Measurements from ENCODE around the gene STAMBPL1. TPM values are rescaled to one million over a fixed set of nuclear protein-coding genes. Genes with fewer than 3 reads are reported as not detected.

The STAMBPL1 gene
- polyA plus RNA-seq, 1 of the 3 experiments (the other 2 are of a cell fraction): 25.1 TPM

DNA sequence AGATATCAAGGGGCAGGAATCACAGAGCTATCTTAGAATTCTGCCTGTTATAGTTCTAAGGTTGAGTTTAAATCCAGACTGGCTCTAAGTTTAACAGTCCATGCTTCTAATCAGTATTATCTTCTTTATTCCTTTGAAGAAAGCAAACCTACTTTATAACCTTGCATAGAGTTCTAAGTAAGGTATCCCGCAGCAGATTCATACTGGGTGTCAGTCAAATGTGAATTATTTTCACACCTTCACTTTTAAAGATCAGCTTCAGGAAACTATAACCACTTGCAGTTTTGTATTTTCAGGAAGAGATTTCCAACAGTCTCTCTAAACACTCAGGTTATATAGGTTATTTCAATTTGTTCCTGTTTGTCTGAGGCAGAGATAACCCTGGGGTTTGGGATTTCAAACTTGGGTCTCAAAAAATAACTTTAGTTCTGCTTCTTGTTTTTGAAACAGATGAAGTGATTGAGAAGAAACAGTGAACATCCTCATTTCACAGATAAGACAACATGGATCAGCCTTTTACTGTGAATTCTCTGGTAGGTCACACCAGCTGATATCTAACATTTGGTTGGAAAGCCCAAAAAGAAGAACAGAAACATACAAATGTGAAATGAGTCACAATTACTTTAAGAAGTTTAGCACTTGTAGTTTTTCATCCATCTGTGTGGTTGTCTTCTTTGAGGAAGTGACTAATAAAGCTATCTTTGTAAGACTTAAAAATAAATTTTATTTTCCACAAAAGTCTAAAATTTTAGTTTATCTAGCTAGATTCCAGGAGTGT lies 21.4 kb downstream of the STAMBPL1 start:
- Histone ChIP-seq H3K4me3 (ENCODE audit: low read depth in 2 of 2, low read length in 1 of 2) (no peak overlapping the region), H2AFZ (ENCODE audit: low read depth) (no peak overlapping the region), H4K20me1 (ENCODE audit: insufficient read depth) (no peaks in the 10 kb centered on the region), H3K27ac (ENCODE audit: low read depth in 2 of 2, low read length in 1 of 2) (peak overlapping the region; percentile 39 to 69; a peak in 3 of 4 replicates), H3K27me3 (ENCODE audit: insufficient read depth) (no peaks in the 10 kb centered on the region), H3K79me2 (ENCODE audit: insufficient read depth) (peaks cover 38% of the 10 kb centered on the region), H3K9me2 (no peaks in the 10 kb centered on the region), H3F3A (replicated peaks; ENCODE audit: insufficient read depth) (peaks cover 27% of the 10 kb centered on the region), H3K36me3 (replicated peaks in 1 of 2; ENCODE audit: control insufficient read depth in 1 of 2, insufficient read depth in 2 of 2, low read length in 1 of 2) (peaks cover 32 to 46% of the 10 kb centered on the region in 2 experiments), H3K4me2 (0 out of 2 replicates have a peak overlapping the region, but pooled peaks have one; percentile 3), H3K9me3 (no peaks in the 10 kb centered on the region), H3K9ac (no peak overlapping the region), H3K4me1 (ENCODE audit: control insufficient read depth in 1 of 2, insufficient read depth in 2 of 2, low read depth in 1 of 2, low read length in 1 of 2) (peaks cover 15 to 38% of the 10 kb centered on the region in 2 experiments; a peak in 3 of 4 replicates)
- ChIA-PET CTCF (interaction anchor here (1.2 to 1.4 kb wide), 4 partner anchors 11 to 31 kb away, joined by 3 to 6 read pairs (median 4); no protein-coding TSS in a partner anchor), POLR2A (no interaction called here)
- 94% methylated on average over 1 of the region's 1 CpG for WGBS (ENCODE audit: low lambda C conversion rate)
- DNase-seq: no peak
- TF ChIP-seq POLR2AphosphoS5 (IDR thresholded peaks at IDR 0.05; ENCODE audit: low read depth, low read length): no peak
- TF ChIP-seq, protein P1, sequence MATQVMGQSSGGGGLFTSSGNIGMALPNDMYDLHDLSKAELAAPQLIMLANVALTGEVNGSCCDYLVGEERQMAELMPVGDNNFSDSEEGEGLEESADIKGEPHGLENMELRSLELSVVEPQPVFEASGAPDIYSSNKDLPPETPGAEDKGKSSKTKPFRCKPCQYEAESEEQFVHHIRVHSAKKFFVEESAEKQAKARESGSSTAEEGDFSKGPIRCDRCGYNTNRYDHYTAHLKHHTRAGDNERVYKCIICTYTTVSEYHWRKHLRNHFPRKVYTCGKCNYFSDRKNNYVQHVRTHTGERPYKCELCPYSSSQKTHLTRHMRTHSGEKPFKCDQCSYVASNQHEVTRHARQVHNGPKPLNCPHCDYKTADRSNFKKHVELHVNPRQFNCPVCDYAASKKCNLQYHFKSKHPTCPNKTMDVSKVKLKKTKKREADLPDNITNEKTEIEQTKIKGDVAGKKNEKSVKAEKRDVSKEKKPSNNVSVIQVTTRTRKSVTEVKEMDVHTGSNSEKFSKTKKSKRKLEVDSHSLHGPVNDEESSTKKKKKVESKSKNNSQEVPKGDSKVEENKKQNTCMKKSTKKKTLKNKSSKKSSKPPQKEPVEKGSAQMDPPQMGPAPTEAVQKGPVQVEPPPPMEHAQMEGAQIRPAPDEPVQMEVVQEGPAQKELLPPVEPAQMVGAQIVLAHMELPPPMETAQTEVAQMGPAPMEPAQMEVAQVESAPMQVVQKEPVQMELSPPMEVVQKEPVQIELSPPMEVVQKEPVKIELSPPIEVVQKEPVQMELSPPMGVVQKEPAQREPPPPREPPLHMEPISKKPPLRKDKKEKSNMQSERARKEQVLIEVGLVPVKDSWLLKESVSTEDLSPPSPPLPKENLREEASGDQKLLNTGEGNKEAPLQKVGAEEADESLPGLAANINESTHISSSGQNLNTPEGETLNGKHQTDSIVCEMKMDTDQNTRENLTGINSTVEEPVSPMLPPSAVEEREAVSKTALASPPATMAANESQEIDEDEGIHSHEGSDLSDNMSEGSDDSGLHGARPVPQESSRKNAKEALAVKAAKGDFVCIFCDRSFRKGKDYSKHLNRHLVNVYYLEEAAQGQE (IDR thresholded peaks at IDR 0.05; ENCODE audit: low read depth, low read length): no peak
- no peak for TF ChIP-seq RFX5 (IDR thresholded peaks at IDR 0.05; ENCODE audit: low read length)
- TF ChIP-seq, protein P2, sequence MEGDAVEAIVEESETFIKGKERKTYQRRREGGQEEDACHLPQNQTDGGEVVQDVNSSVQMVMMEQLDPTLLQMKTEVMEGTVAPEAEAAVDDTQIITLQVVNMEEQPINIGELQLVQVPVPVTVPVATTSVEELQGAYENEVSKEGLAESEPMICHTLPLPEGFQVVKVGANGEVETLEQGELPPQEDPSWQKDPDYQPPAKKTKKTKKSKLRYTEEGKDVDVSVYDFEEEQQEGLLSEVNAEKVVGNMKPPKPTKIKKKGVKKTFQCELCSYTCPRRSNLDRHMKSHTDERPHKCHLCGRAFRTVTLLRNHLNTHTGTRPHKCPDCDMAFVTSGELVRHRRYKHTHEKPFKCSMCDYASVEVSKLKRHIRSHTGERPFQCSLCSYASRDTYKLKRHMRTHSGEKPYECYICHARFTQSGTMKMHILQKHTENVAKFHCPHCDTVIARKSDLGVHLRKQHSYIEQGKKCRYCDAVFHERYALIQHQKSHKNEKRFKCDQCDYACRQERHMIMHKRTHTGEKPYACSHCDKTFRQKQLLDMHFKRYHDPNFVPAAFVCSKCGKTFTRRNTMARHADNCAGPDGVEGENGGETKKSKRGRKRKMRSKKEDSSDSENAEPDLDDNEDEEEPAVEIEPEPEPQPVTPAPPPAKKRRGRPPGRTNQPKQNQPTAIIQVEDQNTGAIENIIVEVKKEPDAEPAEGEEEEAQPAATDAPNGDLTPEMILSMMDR (IDR thresholded peaks at IDR 0.05): no peak
- 0 out of 2 replicates have a peak, but pooled peaks have one; percentile 28 for TF ChIP-seq MEF2A (IDR thresholded peaks at IDR 0.05; ENCODE audit: borderline replicate concordance, low read depth)
- TF ChIP-seq NFIC (IDR thresholded peaks at IDR 0.05; ENCODE audit: borderline replicate concordance): no peak
- no peak for TF ChIP-seq NRF1 (IDR thresholded peaks at IDR 0.05; ENCODE audit: low read depth, low read length)
- TF ChIP-seq, protein P3, sequence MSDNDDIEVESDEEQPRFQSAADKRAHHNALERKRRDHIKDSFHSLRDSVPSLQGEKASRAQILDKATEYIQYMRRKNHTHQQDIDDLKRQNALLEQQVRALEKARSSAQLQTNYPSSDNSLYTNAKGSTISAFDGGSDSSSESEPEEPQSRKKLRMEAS (IDR thresholded peaks at IDR 0.05; ENCODE audit: low read depth): no peak
- no peak for TF ChIP-seq TAF1 (IDR thresholded peaks at IDR 0.05; ENCODE audit: borderline replicate concordance, low read depth, low read length)
- no peak for TF ChIP-seq CHD2 (IDR thresholded peaks at IDR 0.05; ENCODE audit: low read length, partially characterized antibody)
- TF ChIP-seq TEAD4 (IDR thresholded peaks at IDR 0.05; ENCODE audit: borderline replicate concordance, insufficient read depth): no peak
- TF ChIP-seq GABPA (IDR thresholded peaks at IDR 0.05; ENCODE audit: low read depth): no peak
- TF ChIP-seq YY1 (IDR thresholded peaks at IDR 0.05; ENCODE audit: low read depth): no peak
- TF ChIP-seq FOSL2 (IDR thresholded peaks at IDR 0.05; ENCODE audit: borderline replicate concordance, low read depth): peak; percentile 54; the same call in 1 of the 2 replicates
- TF ChIP-seq, protein P4, sequence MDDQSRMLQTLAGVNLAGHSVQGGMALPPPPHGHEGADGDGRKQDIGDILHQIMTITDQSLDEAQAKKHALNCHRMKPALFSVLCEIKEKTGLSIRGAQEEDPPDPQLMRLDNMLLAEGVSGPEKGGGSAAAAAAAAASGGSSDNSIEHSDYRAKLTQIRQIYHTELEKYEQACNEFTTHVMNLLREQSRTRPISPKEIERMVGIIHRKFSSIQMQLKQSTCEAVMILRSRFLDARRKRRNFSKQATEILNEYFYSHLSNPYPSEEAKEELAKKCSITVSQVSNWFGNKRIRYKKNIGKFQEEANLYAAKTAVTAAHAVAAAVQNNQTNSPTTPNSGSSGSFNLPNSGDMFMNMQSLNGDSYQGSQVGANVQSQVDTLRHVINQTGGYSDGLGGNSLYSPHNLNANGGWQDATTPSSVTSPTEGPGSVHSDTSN (IDR thresholded peaks at IDR 0.05): peak; percentile 57; the same call in 1 of the 2 replicates
- TF ChIP-seq RAD21 (IDR thresholded peaks at IDR 0.05; ENCODE audit: low read length): no peak
- TF ChIP-seq ELF1 (IDR thresholded peaks at IDR 0.05): no peak
- no peak for TF ChIP-seq SMC3 (IDR thresholded peaks at IDR 0.05; ENCODE audit: low read depth, low read length)
- TF ChIP-seq TCF12 (IDR thresholded peaks at IDR 0.05): peak; percentile 59
- no peak for TF ChIP-seq FOXM1 (IDR thresholded peaks at IDR 0.05; ENCODE audit: low read depth)
- TF ChIP-seq RCOR1 (IDR thresholded peaks at IDR 0.05; ENCODE audit: low read length): no peak
- TF ChIP-seq, protein P5, sequence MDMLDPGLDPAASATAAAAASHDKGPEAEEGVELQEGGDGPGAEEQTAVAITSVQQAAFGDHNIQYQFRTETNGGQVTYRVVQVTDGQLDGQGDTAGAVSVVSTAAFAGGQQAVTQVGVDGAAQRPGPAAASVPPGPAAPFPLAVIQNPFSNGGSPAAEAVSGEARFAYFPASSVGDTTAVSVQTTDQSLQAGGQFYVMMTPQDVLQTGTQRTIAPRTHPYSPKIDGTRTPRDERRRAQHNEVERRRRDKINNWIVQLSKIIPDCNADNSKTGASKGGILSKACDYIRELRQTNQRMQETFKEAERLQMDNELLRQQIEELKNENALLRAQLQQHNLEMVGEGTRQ (IDR thresholded peaks at IDR 0.05; ENCODE audit: borderline replicate concordance, low read depth, low read length): no peak
- TF ChIP-seq EP300 (IDR thresholded peaks at IDR 0.05; ENCODE audit: borderline replicate concordance in 1 of 2, low read depth in 1 of 2, low read length in 1 of 2): peak in 1 of 2 experiments; percentile 30; a peak in 1 of 4 replicates
- TF ChIP-seq SIN3A (IDR thresholded peaks at IDR 0.05; ENCODE audit: borderline replicate concordance, low read depth, low read length): no peak
- TF ChIP-seq EZH2phosphoT487 (IDR thresholded peaks at IDR 0.05; ENCODE audit: borderline replicate concordance, low read depth): no peak

All from SK-N-SH (cell line).